ENCODE results near the gene MEIKIN. TPM values are rescaled to one million over a fixed set of nuclear protein-coding genes. Genes with fewer than 3 reads are reported as not detected.

Gene MEIKIN
- total RNA-seq, 1 experiment from 2014 or later, result not detected

- Histone ChIP-seq H3K27me3 (no peaks in the 10 kb centered on the region), H3K4me3 (no peak overlapping the region), H3K9me3 (peaks cover 5% of the 10 kb centered on the region), H3K36me3 (peaks cover 15% of the 10 kb centered on the region)
- DNase-seq, result no peak
Observed at GRCh38 chr5:131776450-131776849, 169.0 kb downstream of the MEIKIN start.

DNA sequence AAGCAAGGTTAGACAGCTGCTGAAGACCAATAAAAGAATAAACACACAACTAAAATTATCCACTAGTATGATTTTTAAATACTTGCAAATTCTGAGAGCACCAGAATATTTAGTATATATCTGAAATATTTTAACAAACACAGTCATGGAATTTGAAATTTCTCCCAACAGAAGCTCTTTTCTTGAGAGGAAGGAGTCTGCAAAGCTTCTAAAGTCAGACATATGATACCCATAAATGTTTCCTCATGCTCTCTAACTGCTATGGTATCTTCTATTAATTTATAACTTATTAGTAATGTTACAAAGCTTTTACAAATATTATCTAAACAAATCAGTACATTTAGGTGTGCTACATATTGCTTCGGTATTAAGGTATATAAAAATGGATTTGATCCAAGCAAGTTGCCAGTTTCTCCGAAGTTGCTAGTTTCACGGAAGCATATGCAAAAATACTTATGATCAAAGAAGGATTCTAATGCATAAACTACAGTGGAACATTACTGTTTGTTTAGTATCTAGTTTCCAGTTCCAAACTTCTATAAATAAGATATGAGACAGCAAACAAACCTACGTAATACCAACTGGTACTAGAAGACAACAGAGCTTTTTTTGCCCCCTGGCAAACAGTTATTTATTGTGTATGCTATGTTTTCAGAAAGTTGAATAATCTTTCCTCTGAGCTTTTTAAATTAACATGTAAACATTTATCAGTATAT is 170.7 kb downstream of the MEIKIN start:
- no peak for DNase-seq
- Histone ChIP-seq H3K9me3 (no peaks in the 10 kb centered on the region; the same call in 1 of the 2 replicates), H3K36me3 (peaks cover 6% of the 10 kb centered on the region), H3K27me3 (no peaks in the 10 kb centered on the region), H3K4me3 (no peak overlapping the region)

- H3K36me3 ChIP-seq, result peaks cover 4% of the 10 kb centered on the region
- DNase-seq, result no peak
- no peak overlapping the region for H3K4me3 ChIP-seq
- no peaks in the 10 kb centered on the region; the same call in 1 of the 2 replicates for H3K9me3 ChIP-seq
- H3K27me3 ChIP-seq, result no peaks in the 10 kb centered on the region
Observed at GRCh38 chr5:131773805-131774204, 171.7 kb downstream of the MEIKIN start.

- H3K4me3 ChIP-seq, result no peak overlapping the region
- peaks cover 7% of the 10 kb centered on the region for H3K36me3 ChIP-seq
- peaks cover 14% of the 10 kb centered on the region for H3K9me3 ChIP-seq
- H3K27me3 ChIP-seq, result no peaks in the 10 kb centered on the region
- DNase-seq, result no peak
Observed at GRCh38 chr5:131771692-131772091, 173.8 kb downstream of the MEIKIN start.

- peaks cover 26% of the 10 kb centered on the region for H3K9me3 ChIP-seq
- no peak overlapping the region for H3K4me3 ChIP-seq
- H3K36me3 ChIP-seq, result peaks cover 12% of the 10 kb centered on the region
- no peaks in the 10 kb centered on the region for H3K27me3 ChIP-seq
- DNase-seq, result no peak
Observed at GRCh38 chr5:131769961-131770360, 175.5 kb downstream of the MEIKIN start.

DNA sequence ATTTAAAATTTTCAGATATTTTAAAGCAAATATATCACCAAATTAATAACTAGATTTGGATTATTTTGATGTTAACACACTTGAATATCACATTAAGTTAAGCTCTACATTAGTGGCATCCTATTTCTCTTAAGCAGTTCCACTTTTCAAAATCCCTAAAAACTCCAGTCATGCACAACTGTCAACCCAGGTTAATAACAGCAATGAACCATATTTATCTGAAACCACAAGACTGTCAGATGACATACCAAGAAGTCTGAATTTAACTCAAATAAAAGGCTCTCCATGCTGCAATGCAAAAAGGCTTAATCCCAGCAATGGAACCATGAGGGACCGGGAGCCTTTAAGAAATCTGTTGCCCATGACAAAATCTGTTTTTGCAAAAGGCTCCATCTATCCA is 176.1 kb downstream of the MEIKIN start:
- DNase-seq, result no peak
- Histone ChIP-seq H3K4me3 (no peak overlapping the region), H3K9me3 (peaks cover 30% of the 10 kb centered on the region), H3K36me3 (peaks cover 16% of the 10 kb centered on the region), H3K27me3 (no peaks in the 10 kb centered on the region)

DNA sequence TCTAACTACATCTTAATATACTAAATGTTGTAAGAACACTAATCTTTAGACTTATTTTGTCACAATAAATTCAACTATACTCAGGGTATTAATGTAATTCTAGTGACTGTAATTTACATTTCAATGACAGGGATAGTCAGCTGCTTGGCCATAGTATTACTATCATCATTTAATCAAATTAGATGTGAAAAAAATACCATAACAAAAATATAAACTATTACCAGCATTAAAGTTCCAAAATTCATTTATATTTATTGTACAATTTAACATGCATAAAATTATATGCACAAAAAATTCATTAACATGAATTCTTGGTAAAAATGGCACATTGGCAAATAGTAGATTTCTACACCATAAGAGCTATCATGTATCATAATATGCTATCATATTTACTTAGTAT is 177.6 kb downstream of the MEIKIN start:
- Histone ChIP-seq H3K36me3 (peaks cover 24% of the 10 kb centered on the region), H3K4me3 (no peak overlapping the region), H3K9me3 (peaks cover 38% of the 10 kb centered on the region), H3K27me3 (no peaks in the 10 kb centered on the region)
- DNase-seq, result no peak

- Histone ChIP-seq H3K27me3 (no peaks in the 10 kb centered on the region), H3K9me3 (peaks cover 38% of the 10 kb centered on the region), H3K36me3 (peaks cover 24% of the 10 kb centered on the region), H3K4me3 (no peak overlapping the region)
- DNase-seq, result no peak
Observed at GRCh38 chr5:131766689-131767088, 178.8 kb downstream of the MEIKIN start.

- H3K36me3 ChIP-seq, result peaks cover 27% of the 10 kb centered on the region
Observed at GRCh38 chr5:131765261-131765660, 180.2 kb downstream of the MEIKIN start.

GRCh38 chr5:131763968-131764367 is 181.5 kb downstream of the MEIKIN start:
- H3K4me3 ChIP-seq, result no peak overlapping the region
- DNase-seq, result no peak
- peaks cover 32% of the 10 kb centered on the region for H3K36me3 ChIP-seq
- peaks cover 43% of the 10 kb centered on the region for H3K9me3 ChIP-seq
- H3K27me3 ChIP-seq, result no peaks in the 10 kb centered on the region

More at GRCh38 chr5:131765261-131765660, 180.2 kb downstream of the MEIKIN start:
- H3K27me3 ChIP-seq, result no peaks in the 10 kb centered on the region
- no peak overlapping the region for H3K4me3 ChIP-seq
- no peak for DNase-seq
- peaks cover 40% of the 10 kb centered on the region for H3K9me3 ChIP-seq

GRCh38 chr5:131760793-131761192 is 184.7 kb downstream of the MEIKIN start:
- H3K36me3 ChIP-seq, result peaks cover 29% of the 10 kb centered on the region
- no peak for DNase-seq
- no peaks in the 10 kb centered on the region for H3K27me3 ChIP-seq

GRCh38 chr5:131759704-131760103 is 185.8 kb downstream of the MEIKIN start:
- Histone ChIP-seq H3K27me3 (no peaks in the 10 kb centered on the region), H3K9me3 (peaks cover 16% of the 10 kb centered on the region), H3K36me3 (peaks cover 20% of the 10 kb centered on the region), H3K4me3 (no peak overlapping the region)
- no peak for DNase-seq

More at GRCh38 chr5:131760793-131761192, 184.7 kb downstream of the MEIKIN start:
- Histone ChIP-seq H3K9me3 (peaks cover 23% of the 10 kb centered on the region), H3K4me3 (no peak overlapping the region)

GRCh38 chr5:131758520-131758900 is 187.0 kb downstream of the MEIKIN start:
- peaks cover 15% of the 10 kb centered on the region for H3K36me3 ChIP-seq
- H3K9me3 ChIP-seq, result peaks cover 6% of the 10 kb centered on the region
- no peak for DNase-seq
- H3K27me3 ChIP-seq, result no peaks in the 10 kb centered on the region
- no peak overlapping the region for H3K4me3 ChIP-seq

- H3K27me3 ChIP-seq, result no peaks in the 10 kb centered on the region
- no peak overlapping the region for H3K4me3 ChIP-seq
- peaks cover 15% of the 10 kb centered on the region for H3K36me3 ChIP-seq
- no peak for DNase-seq
- H3K9me3 ChIP-seq, result peaks cover 6% of the 10 kb centered on the region
Observed at GRCh38 chr5:131757830-131758519, 187.5 kb downstream of the MEIKIN start.
